GM23338 (cell line): ENCODE measurements around the gene RIPK4. TPM values are rescaled to one million over a fixed set of nuclear protein-coding genes. Genes with fewer than 3 reads are reported as not detected.

Experiments
- ATAC-seq: fragments of 200-7000 bp; cut with Tn5 transposase; 3 replicates; pipeline ENCODE4 v1.9.1; 2020
- DNase-seq: peaks from one replicate; pipeline ENCODE4 v3.0.0-alpha.2; 2015; ENCODE audit warnings: low spot score
- H2AFZ ChIP-seq: fragments of 200-600 bp; sonication (generic); 2 replicates; pipeline ENCODE4 v1.8.0; 2016; ENCODE audit warnings: antibody characterized with exemption, mild to moderate bottlenecking, moderate library complexity
- H3F3A ChIP-seq: fragments of 200-600 bp; sonication (generic); replicated peaks from 2 replicates; pipeline ENCODE4 v1.8.0; 2017; ENCODE audit warnings: antibody characterized with exemption, mixed run types, low read depth
- H3K27ac ChIP-seq: fragments of 200-600 bp; sonication (generic); 2 replicates; pipeline ENCODE4 v1.6.1; 2016; ENCODE audit warnings: low read depth
- H3K27me3 ChIP-seq: fragments of 200-600 bp; sonication (generic); 2 replicates; pipeline ENCODE4 v1.8.0; 2016; ENCODE audit warnings: mild to moderate bottlenecking, mixed run types, moderate library complexity; ENCODE audit not compliant: insufficient read depth
- H3K36me3 ChIP-seq: fragments of 200-600 bp; sonication (generic); 2 replicates; pipeline ENCODE4 v1.8.0; 2016; ENCODE audit warnings: mild to moderate bottlenecking; ENCODE audit not compliant: insufficient read depth
- H3K4me1 ChIP-seq: fragments of 200-600 bp; sonication (generic); 2 replicates; pipeline ENCODE4 v1.8.0; 2016; ENCODE audit warnings: mild to moderate bottlenecking, moderate library complexity; ENCODE audit not compliant: insufficient read depth
- H3K4me2 ChIP-seq: fragments of 200-600 bp; sonication (generic); 2 replicates; pipeline ENCODE4 v1.7.1; 2017; ENCODE audit warnings: mixed run types
- H3K4me3 ChIP-seq: fragments of 200-600 bp; sonication (generic); 2 replicates; pipeline ENCODE4 v1.6.1; 2016; ENCODE audit warnings: mixed run types
- H3K79me2 ChIP-seq: fragments of 200-600 bp; sonication (generic); replicated peaks from 2 replicates; pipeline ENCODE4 v1.8.0; 2017; ENCODE audit warnings: mild to moderate bottlenecking; ENCODE audit not compliant: insufficient read depth
- H3K9me2 ChIP-seq: fragments of 200-600 bp; sonication (generic); 2 replicates; pipeline ENCODE4 v1.8.0; 2017; ENCODE audit not compliant: insufficient read depth
- H4K20me1 ChIP-seq: fragments of 200-600 bp; sonication (generic); replicated peaks from 2 replicates; pipeline ENCODE4 v1.8.0; 2017; ENCODE audit warnings: mild to moderate bottlenecking; ENCODE audit not compliant: insufficient read depth
- H3K27ac Mint-ChIP-seq: 2 replicates; pipeline ENCODE4 v1.8.0; 2020; ENCODE audit warnings: inconsistent platforms, mild to moderate bottlenecking, moderate library complexity, mixed read lengths
- H3K27me3 Mint-ChIP-seq: 3 replicates; pipeline ENCODE4 v1.8.0; 2022; ENCODE audit warnings: low read depth, mild to moderate bottlenecking, moderate library complexity, mixed read lengths, inconsistent platforms; ENCODE audit not compliant: insufficient read depth, poor library complexity
- H3K36me3 Mint-ChIP-seq: 3 replicates; pipeline ENCODE4 v1.8.0; 2021; ENCODE audit warnings: low read depth, mild to moderate bottlenecking, inconsistent platforms, moderate library complexity, mixed read lengths
- H3K4me1 Mint-ChIP-seq: 3 replicates; pipeline ENCODE4 v1.8.0; 2020; ENCODE audit warnings: mild to moderate bottlenecking, inconsistent platforms, mixed read lengths
- H3K4me3 Mint-ChIP-seq: 3 replicates; pipeline ENCODE4 v1.8.0; 2021; ENCODE audit warnings: moderate library complexity, mild to moderate bottlenecking, inconsistent platforms, mixed read lengths
- H3K9me3 Mint-ChIP-seq: 3 replicates; pipeline ENCODE4 v1.8.0; 2020; ENCODE audit warnings: moderate library complexity, mild to moderate bottlenecking, inconsistent platforms, mixed read lengths
- CREB1 ChIP-seq: fragments of 250-450 bp; sonication (Bioruptor Pico); IDR thresholded peaks from 2 replicates; pipeline ENCODE4 v1.5.0; 2020; ENCODE audit warnings: low read depth, mild to moderate bottlenecking, moderate library complexity
- CTCF ChIP-seq, 2 experiments: fragments of 200-600 bp in 1 of 2; sonication (generic) in 1 of 2; conservative IDR thresholded peaks; 2 replicates each; pipeline versions ENCODE4 v1.5.1 to v1.6.1; 2016 to 2017; ENCODE audit warnings: antibody characterized with exemption in 2 of 2, low read depth in 2 of 2, mild to moderate bottlenecking in 2 of 2, moderate library complexity in 1 of 2
- EZH2phosphoT487 ChIP-seq: fragments of 200-600 bp; sonication (generic); IDR thresholded peaks from one replicate; pipeline ENCODE4 v1.8.1; 2018; ENCODE audit warnings: antibody characterized with exemption; ENCODE audit not compliant: unreplicated experiment
- JUNB ChIP-seq: IDR thresholded peaks from one replicate; pipeline ENCODE4 v1.6.1; 2016; ENCODE audit warnings: antibody characterized with exemption; ENCODE audit not compliant: unreplicated experiment
- STAT1 ChIP-seq: IDR thresholded peaks from one replicate; pipeline ENCODE4 v1.6.1; 2016; ENCODE audit warnings: antibody characterized with exemption; ENCODE audit not compliant: unreplicated experiment
- ZNF331 ChIP-seq: fragments of 250-450 bp; sonication (Bioruptor Pico); IDR thresholded peaks from 2 replicates; pipeline ENCODE4 v1.5.0; 2020; ENCODE audit warnings: low read depth, mild to moderate bottlenecking, moderate library complexity
- ZNF462 ChIP-seq: fragments of 250-450 bp; sonication (Bioruptor Pico); IDR thresholded peaks from 2 replicates; pipeline ENCODE4 v1.5.0; 2020; ENCODE audit warnings: mild to moderate bottlenecking, moderate library complexity
- polyA plus RNA-seq: library from polyadenylated mRNA; unstranded; fragments of >200 nt; fragmentation: Nextera tagmentation; extraction: Ambion mirVana; gene quantifications from 2 replicates; pipeline ENCODE4 v1.2.1, GENCODE V29; 2016
- total RNA-seq: library from RNA; depleted of rRNA; stranded (reverse); fragments of >200 nt; shearing (Covaris generic); gene quantifications from 2 replicates; pipeline ENCODE4 v1.2.3, GENCODE V29; 2014

The RIPK4 gene
- total and polyA plus RNA-seq, 2 experiments from 2014 or later = 2.5 to 9.9 TPM

GRCh38 chr21:41812679-41813078 is 45.8 kb upstream of the RIPK4 start:
- Mint-ChIP-seq H3K27ac (no peak overlapping the region), H3K4me1 (no peaks in the 10 kb centered on the region), H3K4me3 (no peak overlapping the region), H3K9me3 (no peaks in the 10 kb centered on the region; the same call in 2 of the 3 replicates), H3K27me3 (no peaks in the 10 kb centered on the region), H3K36me3 (peaks cover 31% of the 10 kb centered on the region)
- H3K9me2 ChIP-seq = no peaks in the 10 kb centered on the region
- TF ChIP-seq JUNB = no peak
- no peaks in the 10 kb centered on the region for H3K79me2 ChIP-seq
- no peaks in the 10 kb centered on the region for H3F3A ChIP-seq
- no peak overlapping the region for H3K27ac ChIP-seq
- H3K4me2 ChIP-seq = no peak overlapping the region
- H2AFZ ChIP-seq = no peak overlapping the region
- no peak overlapping the region for H3K4me3 ChIP-seq
- no peaks in the 10 kb centered on the region; the same call in none of the 2 replicates for H4K20me1 ChIP-seq
- DNase-seq (no peak), ATAC-seq (no peak)
- H3K4me1 ChIP-seq = no peaks in the 10 kb centered on the region
- no peaks in the 10 kb centered on the region for H3K36me3 ChIP-seq
- H3K27me3 ChIP-seq = no peaks in the 10 kb centered on the region

GRCh38 chr21:41810597-41810932 is 43.7 kb upstream of the RIPK4 start:
- H4K20me1 ChIP-seq = no peaks in the 10 kb centered on the region; the same call in 1 of the 2 replicates
- H3K27ac Mint-ChIP-seq = no peak overlapping the region
- DNase-seq (no peak), ATAC-seq (no peak)
- no peaks in the 10 kb centered on the region for H3K79me2 ChIP-seq
- peaks cover 5% of the 10 kb centered on the region; the same call in 1 of the 2 replicates for H3K9me2 ChIP-seq
- no peaks in the 10 kb centered on the region for H3K27me3 ChIP-seq
- H3K36me3 Mint-ChIP-seq = peaks cover 40% of the 10 kb centered on the region
- H3K4me1 Mint-ChIP-seq = no peaks in the 10 kb centered on the region
- no peaks in the 10 kb centered on the region for H3K36me3 ChIP-seq
- TF ChIP-seq EZH2phosphoT487 = no peak
- TF ChIP-seq CREB1 = no peak
- H3K9me3 Mint-ChIP-seq = peaks cover 3% of the 10 kb centered on the region
- no peak overlapping the region for H3K4me3 Mint-ChIP-seq
- no peaks in the 10 kb centered on the region for H3K4me1 ChIP-seq
- no peak overlapping the region for H2AFZ ChIP-seq
- no peak overlapping the region for H3K27ac ChIP-seq
- no peak overlapping the region for H3K4me3 ChIP-seq
- H3F3A ChIP-seq = no peaks in the 10 kb centered on the region
- H3K27me3 Mint-ChIP-seq = peaks cover 1% of the 10 kb centered on the region
- no peak overlapping the region for H3K4me2 ChIP-seq

GRCh38 chr21:41809891-41810596 is 43.2 kb upstream of the RIPK4 start:
- Histone ChIP-seq H2AFZ (no peak overlapping the region), H3K9me2 (peaks cover 5% of the 10 kb centered on the region; the same call in 1 of the 2 replicates), H3F3A (no peaks in the 10 kb centered on the region), H3K27ac (no peak overlapping the region), H3K36me3 (no peaks in the 10 kb centered on the region), H4K20me1 (no peaks in the 10 kb centered on the region; the same call in 1 of the 2 replicates), H3K79me2 (no peaks in the 10 kb centered on the region), H3K4me2 (no peak overlapping the region), H3K4me1 (no peaks in the 10 kb centered on the region), H3K4me3 (no peak overlapping the region), H3K27me3 (no peaks in the 10 kb centered on the region)
- Mint-ChIP-seq H3K4me1 (no peaks in the 10 kb centered on the region), H3K9me3 (peaks cover 3% of the 10 kb centered on the region), H3K36me3 (peaks cover 39% of the 10 kb centered on the region), H3K27ac (no peak overlapping the region), H3K4me3 (no peak overlapping the region), H3K27me3 (peaks cover 2% of the 10 kb centered on the region)
- DNase-seq (no peak), ATAC-seq (no peak)
- TF ChIP-seq ZNF331 (no peak), CREB1 (no peak), STAT1 (no peak), EZH2phosphoT487 (no peak), ZNF462 (CRISPR knock-in tag) (no peak), CTCF (conservative IDR thresholded peaks at IDR 0.05; ENCODE audit: low read depth in 2 of 2) (no peak)
